CD4-positive, alpha-beta T cell treated with Interleukin-4 for 4 hours (primary cell): ENCODE measurements around the gene HMGXB3.
"Not testable (repeated sequence)": the region's sequence is repeated elsewhere in the genome, so short reads cannot be mapped to it uniquely, and the experiment has no call there.

ENCODE experiments used
- DNase-seq: peaks from one replicate; pipeline ENCODE4 v3.0.0-alpha.2; 2020

Gene HMGXB3

DNA sequence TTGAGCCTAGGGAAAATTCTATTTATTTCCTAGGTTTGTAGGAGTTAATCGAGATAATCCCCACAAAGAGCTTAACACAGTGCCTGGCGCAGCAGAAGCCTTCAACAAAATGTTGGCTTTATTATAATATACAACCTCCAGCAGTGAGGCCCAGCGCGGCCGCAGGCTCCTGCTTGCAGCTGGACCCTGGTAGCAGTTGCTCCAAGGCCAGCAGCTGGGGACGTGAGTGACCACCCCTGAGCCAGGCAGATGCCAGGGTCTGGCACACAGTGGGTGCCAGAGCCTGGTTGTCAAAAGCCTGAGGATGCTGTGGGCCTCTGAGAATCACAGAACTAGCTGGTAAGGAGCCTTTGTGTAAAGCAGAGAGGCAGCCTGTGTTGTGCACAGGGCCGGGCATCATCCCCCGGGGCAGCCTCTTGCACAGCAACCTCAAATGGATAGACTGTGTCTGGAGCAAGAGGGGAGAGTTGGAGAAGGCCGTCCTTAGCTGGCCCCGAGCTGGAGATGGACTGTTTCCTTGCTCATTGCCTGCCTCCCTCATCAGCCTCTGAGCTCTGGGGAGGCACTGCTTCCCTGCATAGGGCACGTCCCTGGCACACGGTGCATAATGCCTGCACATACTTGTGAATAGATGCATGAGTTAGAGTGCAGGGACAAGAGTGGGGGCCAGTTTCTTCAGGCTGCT, 68.6 kb downstream of the HMGXB3 start:
- no peak for DNase-seq

DNA sequence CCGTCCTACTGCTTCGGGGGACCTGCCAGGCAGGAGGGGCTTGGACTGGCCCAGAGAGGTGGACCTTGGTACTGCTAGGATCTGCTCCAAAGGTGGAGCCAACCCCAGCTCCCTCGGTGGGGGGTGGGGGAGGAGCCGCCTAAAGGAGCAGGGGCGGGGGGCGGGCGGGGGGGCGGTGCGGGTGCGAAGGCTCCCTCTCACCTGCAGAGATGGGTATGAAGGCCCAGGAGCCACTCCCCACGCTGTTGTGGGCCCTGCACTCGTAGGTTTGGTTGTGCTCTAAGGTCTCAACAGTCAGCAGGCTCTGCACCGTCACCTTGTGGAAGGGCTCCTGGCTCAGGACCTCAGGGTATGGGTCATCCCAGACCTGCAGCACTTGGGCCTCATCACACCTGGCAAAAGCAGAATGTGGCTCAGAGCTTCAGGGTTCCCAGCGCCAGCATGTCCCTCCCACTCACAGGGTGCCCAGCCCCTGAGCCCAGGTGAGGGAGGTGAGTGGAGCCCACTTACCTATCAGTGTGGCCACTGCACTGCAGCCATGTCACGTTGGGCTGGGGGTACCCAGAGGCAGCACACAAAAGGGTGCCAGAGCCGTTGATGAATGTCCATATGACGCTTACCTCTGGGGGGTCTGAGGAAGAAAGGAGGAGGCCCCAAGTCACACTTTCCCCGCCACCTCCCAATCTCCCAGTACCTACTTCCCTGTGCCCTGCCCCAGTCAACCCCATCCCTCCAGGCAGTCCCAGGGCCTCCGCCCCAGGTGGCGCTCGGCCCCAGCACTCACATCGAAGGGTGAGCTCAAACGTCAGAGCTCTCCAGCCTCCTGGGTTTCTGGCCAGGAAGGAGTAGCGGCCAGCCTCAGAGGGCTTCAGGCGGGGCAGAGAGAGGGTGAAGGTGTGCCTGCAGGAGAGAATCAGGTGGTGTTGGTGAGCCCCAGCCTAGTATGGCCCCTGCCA, 69.4 kb downstream of the HMGXB3 start:
- no peak for DNase-seq

DNA sequence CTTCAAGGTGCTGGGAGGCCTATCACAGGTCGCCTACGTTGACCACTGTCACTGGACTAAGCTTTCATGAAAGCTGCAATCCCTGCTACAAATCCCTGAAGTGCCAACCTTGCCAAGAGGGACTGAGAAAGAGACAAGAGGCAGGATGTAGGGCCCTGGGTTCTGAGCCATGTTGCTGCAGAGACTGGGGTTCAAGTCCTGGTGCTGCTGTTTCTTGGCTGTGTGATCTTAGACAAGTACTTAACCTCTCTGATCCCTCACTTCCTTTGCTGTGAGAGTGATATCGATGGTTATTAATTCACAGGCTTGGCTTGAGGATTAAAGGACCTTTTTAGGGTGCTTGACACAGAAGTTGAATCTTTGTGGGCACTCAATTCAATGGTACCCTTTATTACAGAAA, 70.3 kb downstream of the HMGXB3 start:
- no peak for DNase-seq

DNA sequence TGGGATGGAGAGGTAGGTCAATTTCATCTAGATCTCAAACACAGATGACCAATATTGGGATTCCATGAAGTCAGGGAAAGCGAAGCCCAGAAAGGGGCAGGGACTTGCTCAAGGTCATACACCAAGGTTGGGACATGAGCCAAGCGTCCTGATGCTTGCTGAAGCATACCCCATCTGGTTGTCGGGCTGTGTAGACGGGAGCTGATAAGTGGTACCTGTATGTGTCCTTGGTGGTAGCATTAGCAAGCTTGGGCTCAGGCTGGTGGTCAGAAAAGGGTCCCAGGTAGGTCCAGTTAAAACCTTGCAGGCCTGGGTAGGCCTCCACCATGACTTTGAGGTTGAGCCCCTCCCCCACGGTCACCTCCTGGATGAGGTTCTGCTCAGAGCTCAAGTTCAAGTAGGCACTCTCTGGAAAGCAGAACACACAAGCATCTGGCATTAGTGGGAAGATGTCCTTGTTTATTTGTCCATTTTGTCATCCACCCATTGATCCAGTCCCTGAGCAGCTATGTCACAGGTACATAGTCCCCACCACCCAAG, 72.6 kb downstream of the HMGXB3 start:
- no peak for DNase-seq

DNA sequence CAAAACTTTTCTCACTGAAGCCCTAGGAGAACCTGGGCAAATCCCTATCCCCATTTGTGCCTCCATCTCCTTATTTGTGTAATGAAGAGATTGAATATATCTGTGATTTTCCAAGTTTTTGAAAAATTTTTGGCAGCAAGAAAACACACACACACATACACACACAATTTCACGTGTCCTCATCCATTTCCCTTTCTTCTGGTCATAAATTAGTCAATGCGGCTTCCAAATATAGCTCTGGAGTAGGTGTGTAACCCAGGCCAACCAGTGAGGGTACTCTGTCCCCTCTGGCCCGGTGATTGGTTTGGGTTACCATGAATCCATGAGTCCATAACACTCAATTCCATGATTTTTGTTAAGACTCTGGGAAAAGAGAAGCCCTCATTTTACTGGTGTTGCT, 73.1 kb downstream of the HMGXB3 start:
- DNase-seq: no peak

DNA sequence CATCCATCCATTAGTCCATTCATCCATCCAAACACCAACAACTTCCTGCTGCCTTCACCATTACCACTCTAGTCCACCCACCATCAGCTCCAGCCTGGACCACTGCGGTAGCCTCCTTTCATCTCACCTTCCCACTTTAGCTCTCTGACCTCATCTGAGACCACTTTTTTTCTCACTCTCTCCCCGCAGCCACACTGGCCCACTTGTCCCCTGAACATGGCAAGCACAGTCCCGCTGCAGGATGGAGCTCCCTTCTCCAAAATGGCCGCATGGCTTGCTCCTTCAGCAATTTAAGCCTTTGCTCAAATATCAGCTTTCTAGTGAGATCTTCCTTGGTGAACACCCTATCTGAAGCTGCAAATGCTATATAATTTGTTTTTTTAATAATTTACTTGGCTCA, 74.7 kb downstream of the HMGXB3 start:
- no peak for DNase-seq

DNA sequence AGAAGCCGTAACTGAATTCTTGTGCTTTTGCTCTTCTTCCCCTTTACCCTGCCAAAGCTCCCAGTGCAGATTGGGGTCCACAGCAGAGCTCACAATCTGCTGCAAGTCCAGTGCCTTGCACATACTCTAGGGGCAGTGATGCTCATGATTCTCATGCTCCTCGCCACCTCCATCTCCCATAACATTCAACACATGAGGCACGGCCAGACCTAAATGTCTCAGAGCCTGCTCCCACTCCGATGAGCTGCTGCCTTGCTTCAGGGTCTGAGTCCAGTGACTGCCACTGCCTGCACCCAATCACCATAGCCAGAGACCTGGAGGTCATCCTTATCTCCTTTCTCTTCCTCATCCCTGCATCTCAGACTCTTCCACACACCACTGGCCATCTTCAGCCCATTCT, 75.3 kb downstream of the HMGXB3 start:
- no peak for DNase-seq

DNA sequence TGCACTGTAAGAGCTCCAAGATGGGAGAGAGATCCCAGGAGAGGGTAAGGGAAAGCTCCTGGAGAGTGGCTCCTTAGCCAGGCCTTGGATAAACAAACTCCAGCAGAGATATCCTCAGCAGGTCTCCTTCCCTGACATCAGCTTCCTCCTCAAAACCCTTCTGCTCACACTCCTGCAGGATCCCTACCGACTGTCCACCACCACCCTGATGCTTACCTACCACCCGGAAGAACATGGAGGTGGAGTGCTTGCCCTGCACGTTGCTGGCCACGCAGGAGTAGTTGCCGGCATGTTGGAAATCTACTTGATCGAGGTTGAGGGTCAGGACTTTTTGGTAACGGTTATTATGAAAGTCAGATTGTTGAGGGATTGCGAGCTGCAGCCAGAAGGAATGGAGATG, 76.5 kb downstream of the HMGXB3 start:
- no peak for DNase-seq

DNA sequence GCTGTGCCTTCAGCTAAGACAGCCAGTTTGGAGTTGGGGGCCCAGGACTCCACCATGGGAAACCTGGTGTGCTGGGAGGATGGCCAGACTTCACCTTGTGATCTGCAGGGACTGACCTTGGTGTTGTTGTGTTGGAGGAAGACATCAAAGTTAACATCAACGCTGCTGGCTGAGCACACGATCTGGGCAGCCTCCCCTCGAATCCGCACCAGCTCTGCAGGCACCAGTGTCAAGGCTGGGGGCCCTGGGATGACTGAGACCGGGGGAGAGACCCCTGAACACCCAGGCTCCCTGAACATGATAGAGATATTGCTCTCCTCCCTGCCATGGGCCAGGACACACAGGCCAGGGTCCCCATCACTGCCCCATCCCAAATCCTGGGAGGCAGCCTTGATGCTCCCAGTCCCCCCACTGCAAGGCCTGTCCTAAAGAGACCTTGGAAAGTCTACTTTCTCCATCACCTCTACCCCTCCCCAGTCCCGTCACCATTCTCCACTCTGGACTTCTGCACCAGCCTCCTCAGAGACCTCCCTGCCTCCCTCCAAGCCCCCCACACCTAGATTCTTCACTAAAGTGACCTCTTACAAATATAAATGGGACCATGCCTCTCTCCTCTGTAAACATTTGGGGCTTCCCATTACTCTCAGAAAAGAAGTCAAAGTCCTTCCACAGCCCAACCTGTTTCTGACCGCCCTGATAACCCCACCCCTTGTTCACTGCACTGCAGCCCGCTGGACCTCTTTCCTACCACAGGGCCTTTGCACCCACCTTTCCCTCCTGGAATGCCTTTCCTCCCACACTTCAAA, 77.7 kb downstream of the HMGXB3 start:
- DNase-seq: no peak

DNA sequence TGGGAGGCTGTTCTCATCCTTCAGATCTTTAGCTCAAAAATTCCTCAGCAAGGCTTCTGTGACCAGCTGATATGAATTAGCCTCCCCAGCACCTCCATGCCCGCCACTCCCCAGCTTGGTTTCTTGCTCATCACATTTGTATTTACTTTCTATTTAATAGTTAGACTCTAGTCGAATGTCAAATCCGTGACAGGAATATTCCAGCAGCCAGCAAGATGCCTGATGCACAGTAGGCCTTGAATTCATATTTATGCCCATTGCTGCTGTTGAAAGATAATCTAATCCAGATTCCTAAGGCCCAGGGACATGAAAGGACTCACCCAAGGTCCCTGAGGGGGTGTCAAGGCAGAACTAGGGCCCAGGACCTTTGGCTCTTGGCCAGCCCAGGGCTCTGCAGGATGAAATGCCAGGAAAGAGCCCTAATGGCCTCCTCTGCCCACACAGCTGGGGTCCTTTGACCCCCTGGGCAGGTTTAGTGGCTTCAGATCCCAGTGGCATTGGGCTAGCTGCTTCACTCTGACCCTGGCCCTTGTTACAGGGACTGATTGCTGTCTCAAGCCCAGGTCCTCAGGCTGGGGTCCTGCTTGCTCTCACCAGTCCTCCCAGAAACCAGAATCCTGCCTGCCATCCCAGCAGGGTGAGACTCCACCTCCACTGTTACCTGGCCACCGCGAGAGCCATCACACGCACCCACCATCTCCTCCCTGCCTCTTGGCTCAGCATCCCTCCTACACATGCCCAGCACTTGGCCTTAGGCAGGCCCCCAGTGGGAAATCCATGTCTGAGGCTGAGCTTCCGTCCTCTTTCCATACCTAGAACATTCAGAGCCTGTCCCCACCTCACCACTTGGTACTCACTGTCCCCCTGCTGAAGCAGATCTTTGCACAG, 78.5 kb downstream of the HMGXB3 start:
- DNase-seq: no peak

DNA sequence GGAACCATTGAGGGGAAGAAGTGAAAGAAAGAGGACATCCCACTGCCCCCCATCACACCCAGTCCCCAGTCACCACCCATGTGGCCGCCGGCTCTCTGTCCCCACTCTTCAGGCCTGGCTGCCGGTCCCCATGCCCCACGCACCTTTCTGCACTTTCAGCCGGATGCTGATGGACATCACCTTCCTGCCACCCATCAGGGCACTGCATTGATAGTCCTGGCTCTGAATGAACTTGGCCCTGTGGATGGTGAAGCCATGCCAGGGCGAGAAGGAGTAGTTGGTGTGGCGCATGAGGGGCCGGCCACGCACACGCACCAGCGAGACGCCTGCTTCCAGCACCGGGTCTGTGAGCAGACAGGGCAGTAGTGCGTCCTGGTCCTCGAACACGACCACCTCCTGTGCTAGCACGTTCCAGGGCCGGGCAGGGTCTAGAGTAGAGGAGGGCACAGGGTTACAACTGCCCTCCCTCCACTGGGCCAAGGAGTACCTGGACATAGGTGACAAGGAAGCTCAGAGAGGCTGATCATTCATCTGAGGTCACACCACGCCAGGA, 79.4 kb downstream of the HMGXB3 start:
- no peak for DNase-seq

DNA sequence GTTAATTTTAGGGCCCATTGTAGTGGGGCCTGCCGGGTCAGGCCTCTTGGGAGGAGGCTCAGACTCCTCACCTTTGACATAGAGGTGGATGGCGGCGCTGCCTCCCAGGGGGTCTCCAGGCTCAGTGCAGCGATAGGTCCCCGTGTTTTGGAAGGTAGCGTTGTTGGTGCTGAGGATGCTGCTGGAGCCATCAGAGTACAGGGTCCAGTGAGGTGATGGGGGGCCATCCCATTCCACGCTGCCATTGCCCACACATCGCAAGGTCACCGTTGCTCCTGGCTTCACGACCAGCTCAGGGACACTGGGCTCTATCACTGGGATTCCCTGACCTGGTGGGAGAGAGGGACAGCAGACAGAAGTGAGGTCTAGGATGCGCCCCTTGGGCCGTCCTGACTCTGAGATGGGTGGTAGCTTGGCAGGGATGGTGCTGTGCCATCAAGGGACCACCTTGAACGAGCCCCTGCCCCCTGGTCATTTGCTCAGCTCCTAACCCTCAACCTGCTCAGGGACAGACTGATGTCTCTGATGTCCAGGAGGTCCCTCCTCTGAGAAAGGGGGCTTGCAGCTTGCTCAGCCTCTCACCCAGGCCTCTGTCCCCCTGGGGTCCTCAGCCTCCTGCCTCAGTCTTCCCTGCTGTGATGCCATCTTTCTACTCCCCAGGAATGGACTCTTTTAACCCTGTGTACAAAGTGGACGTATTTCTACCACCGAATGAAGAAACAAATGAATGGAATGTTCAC, 80.3 kb downstream of the HMGXB3 start:
- DNase-seq: no peak

DNA sequence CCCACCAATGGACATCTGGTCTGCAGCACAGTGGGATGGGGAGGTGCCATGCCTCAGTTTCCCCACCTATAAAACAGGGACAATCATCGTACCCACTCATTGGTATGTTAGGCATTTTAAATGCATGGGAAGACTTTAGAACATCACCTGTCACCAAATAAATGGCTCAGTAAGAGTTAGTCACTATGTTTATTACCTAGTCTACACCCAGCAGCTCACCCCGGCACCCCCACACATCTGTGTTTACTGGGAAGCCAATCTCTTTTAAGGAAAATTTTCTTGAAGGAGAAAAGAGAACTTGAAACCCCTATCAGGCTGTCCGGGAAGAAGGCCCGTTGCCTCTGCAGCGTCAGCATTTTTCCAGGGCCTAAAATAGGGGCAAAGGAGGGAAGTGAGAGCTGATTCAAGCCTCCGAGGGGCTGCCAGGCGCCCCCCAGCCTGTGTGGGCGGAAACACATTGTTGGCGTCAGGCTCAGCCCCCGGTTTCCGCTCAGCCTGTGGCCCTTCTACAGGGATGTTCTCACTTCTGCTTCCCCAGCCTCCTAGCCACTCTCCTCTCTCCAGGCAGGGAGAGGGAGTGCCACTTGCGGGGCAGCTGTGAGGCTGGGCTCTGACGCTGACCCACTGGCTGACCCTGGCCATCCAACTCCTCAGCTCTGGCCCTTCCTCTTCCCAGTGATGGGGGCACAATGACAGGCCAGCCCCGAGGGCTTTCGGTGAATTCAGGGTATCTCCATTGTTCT, 81.2 kb downstream of the HMGXB3 start:
- DNase-seq: peak; percentile 8

DNA sequence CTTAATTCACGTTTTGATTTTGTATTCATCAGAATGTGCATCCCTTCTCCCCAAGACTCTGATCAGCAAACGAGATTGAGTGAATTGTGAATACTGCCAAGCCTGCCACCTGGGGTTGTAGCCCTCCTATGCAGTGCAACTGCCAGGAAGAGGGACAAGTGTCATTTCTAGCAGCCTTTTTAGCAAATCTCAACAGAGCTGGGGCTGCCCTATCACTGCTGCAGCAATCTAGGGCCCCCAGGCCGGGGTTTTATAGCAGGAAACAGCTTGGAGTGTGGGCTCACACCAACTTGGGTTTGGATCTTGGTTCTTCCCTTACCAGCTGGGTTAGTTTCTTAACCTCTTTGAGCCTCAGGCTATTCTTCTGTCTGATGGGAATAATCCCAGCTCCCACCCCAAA, 81.8 kb downstream of the HMGXB3 start:
- no peak for DNase-seq

DNA sequence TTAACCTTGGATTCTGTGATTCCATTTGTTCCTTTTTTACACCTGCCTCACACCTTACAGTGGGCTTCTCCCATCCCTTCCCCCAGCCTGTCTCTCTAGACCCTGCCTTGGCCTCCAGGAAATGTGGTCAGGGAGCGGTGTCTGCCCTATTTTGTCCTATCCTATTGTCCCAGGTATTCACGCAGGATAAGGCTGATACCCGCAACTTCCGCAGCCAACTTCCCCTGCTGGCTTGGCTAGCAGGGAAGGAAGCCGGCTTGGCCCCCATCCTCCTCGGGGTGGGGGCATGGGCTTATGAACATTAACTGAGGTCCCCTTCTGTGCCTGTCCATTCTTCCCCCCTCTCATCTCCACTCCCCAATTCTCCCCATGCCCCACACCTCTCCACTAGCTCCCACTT, 82.3 kb downstream of the HMGXB3 start:
- no peak for DNase-seq

DNA sequence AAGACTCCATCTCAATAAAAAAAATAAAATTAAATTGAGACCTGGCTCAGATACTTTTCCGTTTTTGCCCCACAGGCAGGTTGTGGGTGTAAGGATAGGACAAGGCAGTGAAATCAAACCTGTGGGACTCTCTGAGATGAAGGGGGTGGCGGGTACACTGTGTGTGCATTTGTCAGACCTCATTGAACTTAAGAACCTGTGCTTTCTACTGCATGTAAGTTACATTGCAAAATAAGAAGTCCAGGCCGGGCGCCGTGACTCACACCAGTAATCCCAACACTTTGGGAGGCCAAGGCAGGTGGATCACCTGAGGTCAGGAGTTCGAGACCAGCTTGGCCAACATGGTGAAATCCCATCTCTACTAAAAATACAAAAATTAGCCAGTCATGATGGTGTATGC, 84.2 kb downstream of the HMGXB3 start:
- not testable (repeated sequence) for DNase-seq

DNA sequence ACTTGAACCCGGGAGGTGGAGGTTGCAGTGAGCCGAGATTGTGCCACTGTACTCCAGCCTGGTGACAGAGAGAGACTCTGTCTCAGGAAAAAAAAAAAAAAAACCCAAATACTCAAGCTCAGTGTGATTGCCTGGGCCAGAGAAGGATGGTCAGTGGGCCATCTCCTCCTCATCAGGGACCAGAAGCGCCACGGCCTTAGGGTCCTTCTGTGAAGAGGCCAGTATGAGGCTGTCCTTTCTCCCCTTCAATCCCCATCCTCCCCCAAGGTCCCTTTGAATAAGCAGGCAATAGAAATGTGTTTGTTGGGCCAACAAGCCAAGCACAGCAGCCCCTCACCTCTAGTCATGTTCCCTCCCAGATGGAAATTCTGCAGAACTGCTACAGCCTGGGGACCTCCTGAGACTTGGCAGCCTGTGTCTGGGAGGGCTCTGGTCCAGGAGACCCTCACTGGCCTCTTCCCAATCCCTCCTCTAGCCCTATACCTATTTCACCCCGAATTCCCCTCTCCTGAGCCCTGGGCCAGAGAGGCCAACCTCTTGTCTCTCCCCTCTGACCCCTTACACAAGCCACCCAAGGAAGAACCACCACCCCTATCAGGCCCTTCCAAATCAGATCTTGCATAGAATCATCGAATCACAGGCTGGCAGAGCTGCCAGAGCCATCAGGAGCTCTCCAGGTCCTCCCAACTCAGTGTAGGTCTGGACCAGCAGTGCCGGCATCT, 84.8 kb downstream of the HMGXB3 start:
- no peak for DNase-seq

DNA sequence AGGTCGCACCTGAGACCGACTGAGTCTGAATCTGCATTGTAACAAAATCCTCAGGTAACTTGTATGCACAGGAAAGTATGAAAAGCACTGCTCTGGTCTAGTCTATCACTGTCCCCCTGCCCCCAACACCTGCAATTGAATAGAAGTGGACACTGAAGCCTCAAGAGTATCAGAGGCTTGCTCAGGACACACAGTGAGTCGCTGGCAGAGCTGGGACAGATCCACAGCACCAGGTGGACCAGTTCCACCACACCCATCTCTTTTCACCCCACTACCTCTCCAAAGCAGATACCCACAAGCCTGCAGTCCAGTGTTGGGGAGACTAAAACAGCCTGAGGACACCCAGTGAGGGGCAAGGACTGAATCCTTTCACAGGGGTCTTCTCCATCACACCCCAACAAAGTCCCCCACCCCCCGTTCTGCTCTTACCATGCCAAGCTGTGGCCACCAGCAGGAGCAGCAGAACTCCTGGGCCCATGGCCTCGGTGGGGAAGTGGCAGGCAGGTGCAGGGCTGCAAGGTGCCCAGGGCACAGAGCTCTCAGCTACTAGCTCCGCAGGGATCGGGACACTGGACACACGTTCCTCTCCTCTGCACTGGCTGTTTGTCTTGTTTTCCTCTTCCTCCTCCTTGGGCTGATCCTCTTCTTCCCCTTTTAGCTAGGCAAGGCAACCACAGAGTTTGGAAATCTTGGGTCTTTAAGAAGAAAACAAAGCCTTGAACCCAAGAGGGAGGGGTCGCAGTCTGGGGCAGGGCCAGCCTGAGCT, 85.6 kb downstream of the HMGXB3 start, which contains the start of gene CSF1R:
Gene CSF1R (minus strand): TSS at position 605 of the 766 bp plus-strand sequence. CDS start 127 bp downstream, at position 478.
- DNase-seq: no peak
